Kidney epithelial cell (primary cell): ENCODE data around the gene IRX6. TPM values are rescaled to one million over a fixed set of nuclear protein-coding genes. Genes with fewer than 3 reads are reported as not detected.

Experiments used
- DNase-seq: peaks from one replicate; pipeline ENCODE4 v3.0.0-alpha.2; 2010; ENCODE audit warnings: low read depth
- H3K27me3 ChIP-seq: 2 replicates; pipeline ENCODE4 v1.6.0; 2011; ENCODE audit warnings: low read length; ENCODE audit not compliant: control insufficient read depth, insufficient read depth
- H3K36me3 ChIP-seq: 2 replicates; pipeline ENCODE4 v1.5.1; 2011; ENCODE audit warnings: low read length; ENCODE audit not compliant: control insufficient read depth, insufficient read depth
- H3K4me3 ChIP-seq: 2 replicates; pipeline ENCODE4 v1.5.1; 2011; ENCODE audit warnings: low read depth, mild to moderate bottlenecking, control low read depth, low read length
- CTCF ChIP-seq: IDR thresholded peaks from 2 replicates; pipeline ENCODE4 v1.5.1; 2011; ENCODE audit warnings: mild to moderate bottlenecking, moderate library complexity, low read length, control low read depth, inconsistent platforms; ENCODE audit not compliant: insufficient read depth, poor library complexity, severe bottlenecking
- total RNA-seq: library from RNA; depleted of rRNA; stranded (reverse); fragments of >200 nt; gene quantifications from 2 replicates; pipeline ENCODE4 v1.2.3, GENCODE V29; 2015

Gene IRX6
- total RNA-seq, 1 donor from 2014 or later = 1.3 TPM

- Histone ChIP-seq H3K4me3 (no peak overlapping the region), H3K36me3 (no peaks in the 10 kb centered on the region), H3K27me3 (no peaks in the 10 kb centered on the region)
- no peak for DNase-seq
- no peak for TF ChIP-seq CTCF
Measured at GRCh38 chr16:55378616-55379015, 54.6 kb downstream of the IRX6 start.

DNA sequence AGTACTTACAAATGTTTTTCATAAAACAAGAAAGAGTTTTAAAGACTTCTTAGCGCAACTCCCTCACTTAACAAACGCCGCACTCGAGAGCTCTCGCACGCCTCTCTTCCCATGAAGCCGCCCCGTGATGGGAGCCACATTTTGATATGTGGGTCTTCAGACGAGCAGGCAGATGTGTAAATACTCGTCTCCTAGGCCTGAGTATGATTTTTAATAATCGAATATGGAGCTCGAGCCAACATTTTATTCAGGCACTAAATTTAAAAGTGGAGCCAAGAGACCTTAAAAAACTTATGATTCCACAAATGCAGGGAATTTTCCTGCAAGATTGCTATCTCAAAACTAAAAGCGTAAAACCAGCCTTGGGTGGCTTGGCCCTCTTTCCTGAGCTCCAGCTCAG lies 55.4 kb downstream of the IRX6 start:
- no peaks in the 10 kb centered on the region for H3K36me3 ChIP-seq
- no peak overlapping the region for H3K4me3 ChIP-seq
- no peaks in the 10 kb centered on the region for H3K27me3 ChIP-seq
- no peak for TF ChIP-seq CTCF
- DNase-seq = no peak

GRCh38 chr16:55379876-55380390 lies 55.9 kb downstream of the IRX6 start:
- Histone ChIP-seq H3K4me3 (no peak overlapping the region), H3K36me3 (no peaks in the 10 kb centered on the region), H3K27me3 (no peaks in the 10 kb centered on the region)
- TF ChIP-seq CTCF = no peak
- no peak for DNase-seq

Other genes starting within 250 kb of the IRX6 start
- 188 and 216 TPM in 2 replicates for gene MMP2, start 155.0 kb downstream of the IRX6 start, total RNA-seq
- 3.1 and 4.2 TPM in 2 replicates for gene LPCAT2, start 184.9 kb downstream of the IRX6 start, total RNA-seq
- not detected in 2 replicates for gene CAPNS2, start 242.5 kb downstream of the IRX6 start, total RNA-seq